Liver (tissue), 9 donors: ENCODE data around the gene SPINK2. TPM values are rescaled to one million over a fixed set of nuclear protein-coding genes. Genes with fewer than 3 reads are reported as not detected.

Experiments used
- DNase-seq: peaks from one replicate; pipeline ENCODE4 v3.0.0-alpha.2; 2017; ENCODE audit warnings: low spot score
- H3K27ac ChIP-seq, 2 donors: one replicate each; pipeline ENCODE4 v1.7.0; 2013; ENCODE audit warnings: inconsistent platforms in 2 of 2, low read length in 2 of 2, control low read depth in 1 of 2, low read depth in 1 of 2, mild to moderate bottlenecking in 1 of 2
- H3K27me3 ChIP-seq, 4 donors: one replicate each; pipeline versions ENCODE4 v1.6.1 to v1.7.0; 2013; ENCODE audit warnings: low read length in 3 of 4, inconsistent platforms in 1 of 4, mild to moderate bottlenecking in 1 of 4, moderate library complexity in 1 of 4; ENCODE audit not compliant: control insufficient read depth in 4 of 4, insufficient read depth in 4 of 4
- H3K36me3 ChIP-seq, 4 donors: one replicate each; pipeline versions ENCODE4 v1.6.1 to v1.7.0; 2013; ENCODE audit warnings: low read length in 3 of 4, mild to moderate bottlenecking in 3 of 4, low read depth in 1 of 4, moderate library complexity in 1 of 4; ENCODE audit not compliant: control insufficient read depth in 4 of 4, insufficient read depth in 3 of 4
- H3K4me1 ChIP-seq, 4 donors: one replicate each; pipeline versions ENCODE4 v1.6.1 to v1.7.0; 2013; ENCODE audit warnings: low read length in 3 of 4, mild to moderate bottlenecking in 3 of 4, moderate library complexity in 1 of 4; ENCODE audit not compliant: control insufficient read depth in 4 of 4, insufficient read depth in 4 of 4
- H3K4me3 ChIP-seq, 3 donors: one replicate each; pipeline versions ENCODE4 v1.6.1 to v1.7.0; 2013; ENCODE audit warnings: low read length in 3 of 3, control low read depth in 1 of 3, low read depth in 1 of 3, mild to moderate bottlenecking in 1 of 3
- H3K9ac ChIP-seq, 2 donors: one replicate each; pipeline ENCODE4 v1.7.0; 2013; ENCODE audit warnings: low read length in 2 of 2, mild to moderate bottlenecking in 2 of 2, moderate library complexity in 2 of 2, control low read depth in 1 of 2, low read depth in 1 of 2
- H3K9me3 ChIP-seq, 4 donors: one replicate each; pipeline versions ENCODE4 v1.6.1 to v1.7.0; 2013; ENCODE audit warnings: low read length in 3 of 4; ENCODE audit not compliant: control insufficient read depth in 4 of 4
- EGR1 ChIP-seq, 2 donors: IDR thresholded peaks; 2 replicates each; pipeline ENCODE4 v1.6.1; 2016 to 2018; ENCODE audit warnings: antibody characterized with exemption in 2 of 2, low read depth in 2 of 2
- FOXA2 ChIP-seq: IDR thresholded peaks from 2 replicates; pipeline ENCODE4 v1.6.1; 2016; ENCODE audit warnings: antibody characterized with exemption
- GABPA ChIP-seq, 2 donors: IDR thresholded peaks in 1 of 2; conservative IDR thresholded peaks in 1 of 2; 2 replicates each; pipeline ENCODE4 v1.6.1; 2016; ENCODE audit warnings: antibody characterized with exemption in 2 of 2, mild to moderate bottlenecking in 1 of 2, moderate library complexity in 1 of 2
- HNF4A ChIP-seq, 2 donors: conservative IDR thresholded peaks; 2 replicates each; pipeline ENCODE4 v1.6.1; 2016; ENCODE audit warnings: antibody characterized with exemption in 2 of 2, mild to moderate bottlenecking in 2 of 2
- HNF4G ChIP-seq: IDR thresholded peaks from 2 replicates; pipeline ENCODE4 v1.6.1; 2016; ENCODE audit warnings: antibody characterized with exemption
- JUND ChIP-seq, 2 donors: IDR thresholded peaks; 2 replicates each; pipeline ENCODE4 v1.6.1; 2016; ENCODE audit warnings: antibody characterized with exemption in 2 of 2
- NR2F2 ChIP-seq: IDR thresholded peaks from 2 replicates; pipeline ENCODE4 v1.6.1; 2016; ENCODE audit warnings: antibody characterized with exemption
- RAD21 ChIP-seq, 2 donors: IDR thresholded peaks; 2 replicates each; pipeline ENCODE4 v1.6.1; 2016; ENCODE audit warnings: antibody characterized with exemption in 2 of 2, mild to moderate bottlenecking in 2 of 2
- REST ChIP-seq: IDR thresholded peaks from 2 replicates; pipeline ENCODE4 v1.6.1; 2016; ENCODE audit warnings: antibody characterized with exemption, mild to moderate bottlenecking
- RXRA ChIP-seq, 2 donors: IDR thresholded peaks; 2 replicates each; pipeline ENCODE4 v1.6.1; 2017 to 2018; ENCODE audit warnings: antibody characterized with exemption in 2 of 2, mild to moderate bottlenecking in 1 of 2
- SP1 ChIP-seq: IDR thresholded peaks from 2 replicates; pipeline ENCODE4 v1.6.1; 2018; ENCODE audit warnings: antibody characterized with exemption, mild to moderate bottlenecking
- TAF1 ChIP-seq: conservative IDR thresholded peaks from 2 replicates; pipeline ENCODE4 v1.6.1; 2016; ENCODE audit warnings: antibody characterized with exemption, mild to moderate bottlenecking
- YY1 ChIP-seq: IDR thresholded peaks from 2 replicates; pipeline ENCODE4 v1.6.1; 2016; ENCODE audit warnings: antibody characterized with exemption, mild to moderate bottlenecking
- ZBTB33 ChIP-seq: IDR thresholded peaks from 2 replicates; pipeline ENCODE4 v1.6.1; 2016; ENCODE audit warnings: antibody characterized with exemption
- WGBS: extraction: QIAGEN DNeasy Blood & Tissue Kit; methylation state at CpG from one replicate; pipeline ENCODE4 v1.1.7; 2013; 5-methylcytosine and 5-hydroxymethylcytosine counted together
- polyA plus RNA-seq, 2 donors: library from polyadenylated mRNA; stranded (reverse) in 1 of 2; unstranded in 1 of 2; fragments of 200-250 nt in 1 of 2; fragments of >200 nt in 1 of 2; fragmentation: Nextera tagmentation in 1 of 2; extraction: Ambion mirVana in 1 of 2; gene quantifications; one replicate each; pipeline versions ENCODE4 v1.2.1 to v1.2.3, GENCODE V29; 2013 to 2015
- total RNA-seq, 2 donors: library from RNA; depleted of rRNA; stranded (reverse); fragments of >200 nt; gene quantifications; one replicate each; pipeline ENCODE4 v1.2.3, GENCODE V29; 2014
- TF ChIP-seq, protein P1 (sequence below): fragments of 150-350 bp; IDR thresholded peaks from 2 replicates; pipeline ENCODE4 v1.5.1; 2017; ENCODE audit warnings: improper control_type of control experiment, low read depth, low read length; ENCODE audit not compliant: missing input control
- donor health status: healthy.
- donor health status: healthy.
- donor health status: healthy.
- donor health status: healthy.
- donor health status: healthy.

SPINK2 gene
- total and polyA plus RNA-seq, 4 donors: 0.79 TPM; not detected in 3

- Histone ChIP-seq H3K9me3 (no peaks in the 10 kb centered on the region), H3K4me1 (no peaks in the 10 kb centered on the region), H3K27me3 (no peaks in the 10 kb centered on the region), H3K27ac (no peak overlapping the region), H3K36me3 (no peaks in the 10 kb centered on the region), H3K9ac (no peak overlapping the region), H3K4me3 (no peak overlapping the region)
- no peak for DNase-seq
- 47% methylated on average over 3 of the region's 3 CpGs for WGBS
- no peak for TF ChIP-seq TAF1
- no peak for TF ChIP-seq JUND (IDR thresholded peaks at IDR 0.05)
- no peak for TF ChIP-seq SP1
- no peak for TF ChIP-seq FOXA2
- no peak for TF ChIP-seq NR2F2
- no peak for TF ChIP-seq RXRA (IDR thresholded peaks at IDR 0.05)
- TF ChIP-seq RAD21 (IDR thresholded peaks at IDR 0.05): no peak
- no peak for TF ChIP-seq REST
- no peak for TF ChIP-seq ZBTB33
- TF ChIP-seq YY1: no peak
- no peak for TF ChIP-seq EGR1 (IDR thresholded peaks at IDR 0.05; ENCODE audit: low read depth in 2 of 2)
- TF ChIP-seq HNF4A (conservative IDR thresholded peaks at IDR 0.05): no peak
- TF ChIP-seq, protein P1, sequence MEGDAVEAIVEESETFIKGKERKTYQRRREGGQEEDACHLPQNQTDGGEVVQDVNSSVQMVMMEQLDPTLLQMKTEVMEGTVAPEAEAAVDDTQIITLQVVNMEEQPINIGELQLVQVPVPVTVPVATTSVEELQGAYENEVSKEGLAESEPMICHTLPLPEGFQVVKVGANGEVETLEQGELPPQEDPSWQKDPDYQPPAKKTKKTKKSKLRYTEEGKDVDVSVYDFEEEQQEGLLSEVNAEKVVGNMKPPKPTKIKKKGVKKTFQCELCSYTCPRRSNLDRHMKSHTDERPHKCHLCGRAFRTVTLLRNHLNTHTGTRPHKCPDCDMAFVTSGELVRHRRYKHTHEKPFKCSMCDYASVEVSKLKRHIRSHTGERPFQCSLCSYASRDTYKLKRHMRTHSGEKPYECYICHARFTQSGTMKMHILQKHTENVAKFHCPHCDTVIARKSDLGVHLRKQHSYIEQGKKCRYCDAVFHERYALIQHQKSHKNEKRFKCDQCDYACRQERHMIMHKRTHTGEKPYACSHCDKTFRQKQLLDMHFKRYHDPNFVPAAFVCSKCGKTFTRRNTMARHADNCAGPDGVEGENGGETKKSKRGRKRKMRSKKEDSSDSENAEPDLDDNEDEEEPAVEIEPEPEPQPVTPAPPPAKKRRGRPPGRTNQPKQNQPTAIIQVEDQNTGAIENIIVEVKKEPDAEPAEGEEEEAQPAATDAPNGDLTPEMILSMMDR: no peak
These were observed 53.2 kb downstream of the SPINK2 start for GRCh38 chr4:56768316-56768715.

DNA sequence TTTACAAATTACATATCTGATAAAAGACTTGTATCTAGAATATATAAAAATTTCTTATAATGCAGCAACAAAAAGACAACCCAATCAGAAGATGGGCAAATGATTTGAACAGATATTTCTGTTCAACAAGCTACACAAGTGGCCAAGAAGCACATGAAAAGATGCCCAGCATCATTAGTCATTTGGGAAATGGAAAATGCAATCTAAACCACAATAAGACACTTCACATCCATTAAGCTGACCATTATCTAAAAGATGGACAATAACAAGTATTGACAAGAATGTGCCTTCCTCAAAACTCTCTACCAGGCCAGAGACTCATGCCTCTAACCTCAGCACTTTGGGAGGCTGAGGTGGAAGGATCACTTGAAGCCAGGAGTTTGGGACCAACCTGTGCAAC is 53.9 kb downstream of the SPINK2 start:
- H3K4me3 ChIP-seq: no peak overlapping the region
- H3K27ac ChIP-seq: no peak overlapping the region
- H3K4me1 ChIP-seq: no peaks in the 10 kb centered on the region
- DNase-seq: no peak
- TF ChIP-seq SP1: no peak
- no peak for TF ChIP-seq TAF1
- TF ChIP-seq RAD21 (IDR thresholded peaks at IDR 0.05): no peak
- no peak for TF ChIP-seq GABPA (IDR thresholded peaks at IDR 0.05 in 1 of 2, conservative IDR thresholded peaks at IDR 0.05 in 1 of 2)
- no peak for TF ChIP-seq RXRA (IDR thresholded peaks at IDR 0.05)
- TF ChIP-seq HNF4G: no peak
- H3K36me3 ChIP-seq: no peaks in the 10 kb centered on the region
- H3K27me3 ChIP-seq: no peaks in the 10 kb centered on the region
- H3K9ac ChIP-seq: no peak overlapping the region
- H3K9me3 ChIP-seq: no peaks in the 10 kb centered on the region
